Peyer's patch (tissue), 4 donors: Measurements from ENCODE around the gene KRT33A.

Source experiments
- CTCF ChIP-seq, 6 experiments: fragments of 450-650 bp in 4 of 6; fragments of 200-600 bp in 2 of 6; sonication (generic) in 1 of 6; IDR thresholded peaks; one replicate each; pipeline ENCODE4 v1.5.1; 2017 to 2019; ENCODE audit warnings: antibody characterized with exemption in 6 of 6, mild to moderate bottlenecking in 3 of 6, moderate library complexity in 1 of 6
- POLR2A ChIP-seq, 2 donors: fragments of 450-650 bp; IDR thresholded peaks; one replicate each; pipeline ENCODE4 v1.5.1; 2017; ENCODE audit warnings: antibody characterized with exemption in 2 of 2, mild to moderate bottlenecking in 2 of 2, moderate library complexity in 2 of 2

GRCh38 chr17:41369713-41370112 is 19.1 kb upstream of the KRT33A start, which contains the start of gene KRT33B:
- TF ChIP-seq POLR2A (IDR thresholded peaks at IDR 0.05) (no peak), CTCF (IDR thresholded peaks at IDR 0.05) (no peak)
